Activated CD8-positive, alpha-beta memory T cell treated with anti-CD3 and anti-CD28 coated beads, Interleukin-2, amount 10 ng/mL, durations not matched to agents 7 days and 5 days (primary cell): Measurements from ENCODE around the gene LAIR1. TPM values are rescaled to one million over a fixed set of nuclear protein-coding genes. Genes with fewer than 3 reads are reported as not detected.

Experiments
- ATAC-seq: fragments of 150-1000 bp; cut with Tn5 transposase; one replicate; pipeline ENCODE4 v1.10.0; 2021; ENCODE audit warnings: moderate library complexity
- CTCF ChIA-PET: fragments of 350-600 bp; sonication (Branson Sonifier 250); formaldehyde crosslinking; loops from one replicate; lab custom pipeline; 2021; ENCODE audit warnings: antibody characterized with exemption; lab: Charles Lee
- DNase-seq: peaks from one replicate; pipeline ENCODE4 v3.0.0-alpha.2; 2020
- H3K27ac Mint-ChIP-seq: one replicate; pipeline ENCODE4 v1.8.0; 2021; ENCODE audit warnings: mild to moderate bottlenecking, mixed read lengths
- H3K27me3 Mint-ChIP-seq: one replicate; pipeline ENCODE4 v1.8.0; 2021; ENCODE audit warnings: mixed read lengths
- H3K36me3 Mint-ChIP-seq: one replicate; pipeline ENCODE4 v1.8.0; 2021; ENCODE audit warnings: mild to moderate bottlenecking, mixed read lengths
- H3K4me1 Mint-ChIP-seq: one replicate; pipeline ENCODE4 v1.8.0; 2021; ENCODE audit warnings: mixed read lengths
- H3K4me3 Mint-ChIP-seq: one replicate; pipeline ENCODE4 v1.8.0; 2021; ENCODE audit warnings: mild to moderate bottlenecking, moderate library complexity, mixed read lengths
- H3K9me3 Mint-ChIP-seq: one replicate; pipeline ENCODE4 v1.8.0; 2022; ENCODE audit warnings: low read depth, mixed read lengths
- total RNA-seq, 2 experiments: library from RNA; stranded (reverse); gene quantifications; one replicate each; pipeline ENCODE4 v1.2.3, GENCODE V29; 2021

Gene LAIR1
- total RNA-seq, 2 experiments from 2014 or later = 64.1 to 71.6 TPM

GRCh38 chr19:54319892-54320670 is 44.6 kb downstream of the LAIR1 start:
- CTCF ChIA-PET = interaction anchor here (0.5 to 2.1 kb wide), 2 partner anchors 71 to 161 kb away, joined by 5 to 15 read pairs; no protein-coding TSS in a partner anchor
- no peaks in the 10 kb centered on the region for H3K9me3 Mint-ChIP-seq
- H3K27me3 Mint-ChIP-seq = peaks cover 24% of the 10 kb centered on the region
- H3K4me1 Mint-ChIP-seq = peaks cover 5% of the 10 kb centered on the region
- H3K4me3 Mint-ChIP-seq = no peak overlapping the region
- H3K27ac Mint-ChIP-seq = no peak overlapping the region
- ATAC-seq (no peak), DNase-seq (no peak)
- no peaks in the 10 kb centered on the region for H3K36me3 Mint-ChIP-seq

GRCh38 chr19:54319049-54319448 is 45.7 kb downstream of the LAIR1 start:
- H3K27ac Mint-ChIP-seq = no peak overlapping the region

GRCh38 chr19:54317965-54318240 is 46.8 kb downstream of the LAIR1 start:
- CTCF ChIA-PET = interaction anchor here (1.8 to 2.1 kb wide), 3 partner anchors 8 to 72 kb away, joined by 6 to 7 read pairs (median 7); no protein-coding TSS in a partner anchor
- Mint-ChIP-seq H3K4me1 (peaks cover 5% of the 10 kb centered on the region), H3K27ac (no peak overlapping the region), H3K9me3 (no peaks in the 10 kb centered on the region), H3K27me3 (peaks cover 34% of the 10 kb centered on the region), H3K36me3 (no peaks in the 10 kb centered on the region), H3K4me3 (no peak overlapping the region)
- no peak for ATAC-seq
- no peak for DNase-seq

More at GRCh38 chr19:54319049-54319448, 45.7 kb downstream of the LAIR1 start:
- Mint-ChIP-seq H3K4me3 (no peak overlapping the region), H3K36me3 (no peaks in the 10 kb centered on the region), H3K27me3 (peaks cover 26% of the 10 kb centered on the region), H3K4me1 (peaks cover 5% of the 10 kb centered on the region), H3K9me3 (no peaks in the 10 kb centered on the region)
- DNase-seq = no peak
- no peak for ATAC-seq
- CTCF ChIA-PET = no interaction called here

- H3K4me3 Mint-ChIP-seq = no peak overlapping the region
- no peak overlapping the region for H3K27ac Mint-ChIP-seq
- no peaks in the 10 kb centered on the region for H3K36me3 Mint-ChIP-seq
- CTCF ChIA-PET = interaction anchor here (1.8 to 2.1 kb wide), 3 partner anchors 9 to 73 kb away, joined by 6 to 7 read pairs (median 7); no protein-coding TSS in a partner anchor
- H3K27me3 Mint-ChIP-seq = peaks cover 40% of the 10 kb centered on the region
- DNase-seq (no peak), ATAC-seq (no peak)
- peaks cover 5% of the 10 kb centered on the region for H3K4me1 Mint-ChIP-seq
- no peaks in the 10 kb centered on the region for H3K9me3 Mint-ChIP-seq
Measured at GRCh38 chr19:54317108-54317964, 47.4 kb downstream of the LAIR1 start.

GRCh38 chr19:54316746-54317107 is 48.0 kb downstream of the LAIR1 start:
- Mint-ChIP-seq H3K9me3 (no peaks in the 10 kb centered on the region), H3K36me3 (no peaks in the 10 kb centered on the region), H3K4me1 (peaks cover 5% of the 10 kb centered on the region), H3K27ac (no peak overlapping the region), H3K27me3 (peaks cover 43% of the 10 kb centered on the region), H3K4me3 (no peak overlapping the region)
- ATAC-seq (no peak), DNase-seq (no peak)
- CTCF ChIA-PET = interaction anchor here (1.8 to 2.1 kb wide), 3 partner anchors 10 to 74 kb away, joined by 6 to 7 read pairs (median 7); no protein-coding TSS in a partner anchor

- Mint-ChIP-seq H3K4me1 (peaks cover 5% of the 10 kb centered on the region), H3K27ac (no peak overlapping the region), H3K4me3 (no peak overlapping the region), H3K9me3 (no peaks in the 10 kb centered on the region), H3K27me3 (peaks cover 41% of the 10 kb centered on the region), H3K36me3 (no peaks in the 10 kb centered on the region)
- CTCF ChIA-PET = interaction anchor here (1.9 to 2.1 kb wide), 2 partner anchors 10 to 74 kb away, joined by 7 read pairs; no protein-coding TSS in a partner anchor
- DNase-seq (no peak), ATAC-seq (no peak)
Measured at GRCh38 chr19:54315956-54316355, 48.8 kb downstream of the LAIR1 start.

- no peak for DNase-seq
- peaks cover 27% of the 10 kb centered on the region for H3K27me3 Mint-ChIP-seq
- H3K4me1 Mint-ChIP-seq = peaks cover 5% of the 10 kb centered on the region
- no peak within 1 kb of the TSS for H3K4me3 Mint-ChIP-seq
- no peak for ATAC-seq
- CTCF ChIA-PET = interaction anchor here (0.6 kb wide), 1 partner anchor 90 kb away, joined by 3 read pairs; no protein-coding TSS in a partner anchor
- no peaks in the 10 kb centered on the region for H3K36me3 Mint-ChIP-seq
- H3K9me3 Mint-ChIP-seq = no peaks in the 10 kb centered on the region
- H3K27ac Mint-ChIP-seq = no peak within 1 kb of the TSS
Measured at GRCh38 chr19:54312436-54313377, 52.0 kb downstream of the LAIR1 start, which contains the start of gene LILRA5. LILRA5 (minus strand) TSS chr19:54313166; CDS start chr19:54313019, 147 bp downstream.

GRCh38 chr19:54312011-54312410 is 52.7 kb downstream of the LAIR1 start:
- ATAC-seq (no peak), DNase-seq (no peak)
- no peak overlapping the region for H3K4me3 Mint-ChIP-seq
- no peaks in the 10 kb centered on the region for H3K36me3 Mint-ChIP-seq
- CTCF ChIA-PET = no interaction called here
- H3K27me3 Mint-ChIP-seq = peaks cover 27% of the 10 kb centered on the region
- no peaks in the 10 kb centered on the region for H3K9me3 Mint-ChIP-seq
- H3K27ac Mint-ChIP-seq = no peak overlapping the region
- H3K4me1 Mint-ChIP-seq = peaks cover 5% of the 10 kb centered on the region

GRCh38 chr19:54311486-54311885 is 53.2 kb downstream of the LAIR1 start:
- peaks cover under 1% of the 10 kb centered on the region for H3K4me1 Mint-ChIP-seq
- CTCF ChIA-PET = interaction anchor here (1.4 kb wide), 1 partner anchor 80 kb away, joined by 3 read pairs; no protein-coding TSS in a partner anchor

GRCh38 chr19:54310543-54310942 is 54.2 kb downstream of the LAIR1 start:
- CTCF ChIA-PET = interaction anchor here (0.7 to 1.4 kb wide), 2 partner anchors 44 to 81 kb away, joined by 3 read pairs; no protein-coding TSS in a partner anchor
- no peaks in the 10 kb centered on the region for H3K4me1 Mint-ChIP-seq

More at GRCh38 chr19:54311486-54311885, 53.2 kb downstream of the LAIR1 start:
- Mint-ChIP-seq H3K36me3 (no peaks in the 10 kb centered on the region), H3K27ac (no peak overlapping the region), H3K9me3 (no peaks in the 10 kb centered on the region), H3K4me3 (no peak overlapping the region), H3K27me3 (peaks cover 27% of the 10 kb centered on the region)
- DNase-seq (no peak), ATAC-seq (no peak)

GRCh38 chr19:54309811-54310210 is 54.9 kb downstream of the LAIR1 start:
- no peak for ATAC-seq
- H3K4me3 Mint-ChIP-seq = no peak overlapping the region
- H3K9me3 Mint-ChIP-seq = no peaks in the 10 kb centered on the region
- peaks cover 27% of the 10 kb centered on the region for H3K27me3 Mint-ChIP-seq
- H3K27ac Mint-ChIP-seq = no peak overlapping the region
- no peaks in the 10 kb centered on the region for H3K36me3 Mint-ChIP-seq
- CTCF ChIA-PET = interaction anchor here (0.7 kb wide), 1 partner anchor 43 kb away, joined by 3 read pairs; no protein-coding TSS in a partner anchor
- peaks cover 2% of the 10 kb centered on the region for H3K4me1 Mint-ChIP-seq
- no peak for DNase-seq

More at GRCh38 chr19:54310543-54310942, 54.2 kb downstream of the LAIR1 start:
- DNase-seq (no peak), ATAC-seq (no peak)
- Mint-ChIP-seq H3K27ac (no peak overlapping the region), H3K9me3 (no peaks in the 10 kb centered on the region), H3K36me3 (no peaks in the 10 kb centered on the region), H3K27me3 (peaks cover 27% of the 10 kb centered on the region), H3K4me3 (no peak overlapping the region)

GRCh38 chr19:54307389-54308020 is 57.2 kb downstream of the LAIR1 start:
- Mint-ChIP-seq H3K36me3 (no peaks in the 10 kb centered on the region), H3K4me1 (peaks cover 12% of the 10 kb centered on the region), H3K27ac (no peak overlapping the region), H3K27me3 (peaks cover 15% of the 10 kb centered on the region), H3K9me3 (no peaks in the 10 kb centered on the region), H3K4me3 (no peak overlapping the region)
- ATAC-seq = no peak
- CTCF ChIA-PET = no interaction called here
- DNase-seq = no peak
